NCI-H2171 treated with DMSO at 0.1 percent for 48 hours (cell line): ENCODE results near the gene RAB40C.

Experiments used
- DNase-seq: peaks from one replicate; lab custom pipeline; 2025; lab: John Stamatoyannopoulos, UW

The RAB40C gene

DNA sequence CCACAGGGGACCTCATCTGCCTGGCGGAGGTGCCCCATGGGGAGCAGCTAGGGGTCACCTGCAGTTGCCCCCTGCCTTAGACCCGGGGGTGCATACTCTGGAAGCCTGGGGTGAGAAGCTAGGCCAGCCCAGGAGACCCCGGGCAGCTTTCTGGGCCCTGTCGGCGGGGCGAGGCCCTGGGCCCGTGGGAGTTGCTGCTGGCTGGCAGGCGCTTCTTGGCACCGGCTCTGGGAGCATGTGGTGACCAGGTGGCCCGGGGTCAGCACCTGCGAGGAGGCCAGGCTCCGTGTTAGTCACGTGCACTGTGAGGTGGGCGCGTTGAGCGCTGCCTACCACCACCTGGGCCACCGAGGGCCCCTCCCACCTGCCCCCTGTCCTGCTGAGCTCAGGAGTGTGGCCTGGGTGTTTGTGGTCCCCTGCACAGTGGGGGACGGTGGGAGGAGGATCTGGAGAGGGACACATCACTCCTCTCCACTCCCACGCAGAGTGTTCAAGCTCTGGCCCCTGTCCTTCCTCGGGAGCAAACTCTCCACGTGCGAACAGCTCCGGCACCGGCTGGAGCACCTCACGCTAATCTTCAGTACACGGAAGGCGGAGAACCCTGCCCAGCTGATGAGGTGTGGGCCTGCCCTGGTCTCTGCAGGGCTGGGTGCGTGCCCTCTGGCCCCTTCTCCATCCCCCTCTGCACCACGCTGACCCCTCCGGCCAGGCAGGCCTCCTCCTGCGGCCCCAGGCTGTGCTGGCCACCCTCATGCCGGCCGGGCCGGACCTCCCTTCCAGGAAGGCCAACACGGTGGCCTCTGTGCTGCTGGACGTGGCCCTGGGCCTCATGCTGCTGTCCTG, 14.3 kb upstream of the RAB40C start:
- DNase-seq: no peak

DNA sequence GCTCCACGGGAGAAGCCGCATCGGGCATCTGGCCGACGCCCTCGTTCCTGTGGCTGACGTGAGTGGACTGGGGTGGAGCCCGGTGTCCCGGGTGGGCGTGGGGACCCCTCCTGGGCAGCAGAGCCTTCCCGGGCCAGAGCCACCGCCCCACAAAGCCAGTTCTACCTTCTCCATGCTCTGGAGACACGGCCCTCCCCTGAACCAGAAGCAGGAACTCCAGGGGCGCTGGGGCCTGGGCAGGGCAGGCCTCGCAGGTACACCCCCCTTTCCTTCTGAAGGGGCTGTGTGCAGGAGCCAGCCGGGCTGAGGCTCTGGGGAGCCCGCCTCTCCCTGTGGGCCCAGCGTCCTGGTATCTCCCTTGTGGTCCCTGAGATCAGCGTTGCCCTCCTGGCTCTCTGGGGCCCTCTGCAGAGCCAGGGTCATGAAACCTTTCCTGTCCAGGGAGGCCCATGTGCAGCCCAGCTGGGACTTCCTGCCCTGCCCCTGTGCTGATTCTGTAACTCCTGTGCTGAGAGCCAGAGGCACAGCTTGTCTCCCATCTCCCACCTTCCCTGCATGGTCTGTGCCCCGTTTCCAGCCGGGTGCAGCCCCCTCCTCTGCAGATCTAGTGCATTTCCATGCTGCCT, 13.6 kb upstream of the RAB40C start:
- DNase-seq: no peak

DNA sequence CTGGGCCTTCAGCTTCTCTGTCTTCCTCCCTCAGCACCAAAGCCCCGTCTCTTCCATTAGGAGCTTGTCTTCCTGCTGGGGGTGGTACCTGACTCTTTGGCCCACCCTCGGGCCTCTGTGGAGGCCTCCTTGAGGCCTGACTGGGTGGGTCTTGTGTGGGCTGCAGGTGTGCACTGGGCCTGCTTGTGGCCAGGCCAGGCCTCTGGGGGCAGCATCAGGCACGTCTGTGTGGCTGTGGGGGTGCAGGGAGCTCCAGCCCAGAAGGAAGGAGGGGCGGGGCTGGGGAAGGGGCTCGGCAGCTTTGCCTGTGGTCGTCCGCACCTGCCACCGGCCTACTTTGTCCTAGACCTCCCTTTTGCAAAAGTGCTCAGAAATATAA, 13.1 kb upstream of the RAB40C start:
- no peak for DNase-seq

DNA sequence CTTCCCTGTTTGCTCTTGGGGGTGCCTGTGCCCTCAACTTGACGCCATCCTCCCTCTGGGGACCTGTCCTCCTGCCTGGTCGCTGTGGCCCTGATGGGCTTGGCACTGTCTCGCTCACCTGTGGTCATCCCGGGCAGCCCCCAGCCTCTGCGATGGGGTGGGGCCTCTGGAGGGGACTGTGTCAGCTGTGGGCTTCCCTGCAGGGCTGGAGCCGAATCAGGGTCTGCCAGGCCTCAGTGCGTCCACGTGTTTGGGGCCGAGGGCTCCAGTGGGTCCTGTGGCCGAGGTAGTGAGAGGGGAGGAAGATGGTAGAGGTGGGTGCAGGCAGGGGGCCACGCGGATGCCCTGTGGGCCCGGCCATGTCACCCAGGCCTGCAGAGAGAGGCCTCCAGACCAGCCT, 12.1 kb upstream of the RAB40C start:
- DNase-seq: no peak

DNA sequence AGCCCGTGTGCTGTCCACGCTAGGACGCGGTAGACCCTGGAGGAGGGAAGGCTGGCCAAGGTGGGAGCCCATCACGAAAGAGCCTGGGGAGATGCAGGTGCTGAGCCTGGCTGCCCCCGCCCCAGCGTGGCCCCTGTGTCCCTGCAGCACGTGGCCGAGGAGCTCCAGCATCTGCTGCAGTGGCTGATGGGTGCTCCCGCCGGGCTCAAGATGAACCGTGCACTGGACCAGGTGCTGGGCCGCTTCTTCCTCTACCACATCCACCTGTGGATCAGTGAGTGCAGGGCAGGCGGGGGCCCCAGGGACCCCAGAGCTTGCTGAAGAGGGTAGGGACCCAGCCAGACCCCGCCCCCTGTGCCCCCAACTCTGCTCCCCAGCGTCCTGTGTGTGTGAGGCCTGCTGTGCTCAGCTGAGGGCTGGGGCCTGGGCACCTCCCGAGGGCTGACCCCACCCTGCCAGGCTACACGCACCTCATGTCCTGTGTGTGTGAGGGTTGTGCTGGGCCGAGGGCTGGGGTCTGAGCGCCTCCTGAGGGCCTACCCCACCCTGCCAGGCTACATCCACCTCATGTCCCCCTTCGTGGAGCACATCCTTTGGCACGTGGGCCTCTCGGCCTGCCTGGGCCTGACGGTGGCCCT, 11.5 kb upstream of the RAB40C start:
- no peak for DNase-seq

DNA sequence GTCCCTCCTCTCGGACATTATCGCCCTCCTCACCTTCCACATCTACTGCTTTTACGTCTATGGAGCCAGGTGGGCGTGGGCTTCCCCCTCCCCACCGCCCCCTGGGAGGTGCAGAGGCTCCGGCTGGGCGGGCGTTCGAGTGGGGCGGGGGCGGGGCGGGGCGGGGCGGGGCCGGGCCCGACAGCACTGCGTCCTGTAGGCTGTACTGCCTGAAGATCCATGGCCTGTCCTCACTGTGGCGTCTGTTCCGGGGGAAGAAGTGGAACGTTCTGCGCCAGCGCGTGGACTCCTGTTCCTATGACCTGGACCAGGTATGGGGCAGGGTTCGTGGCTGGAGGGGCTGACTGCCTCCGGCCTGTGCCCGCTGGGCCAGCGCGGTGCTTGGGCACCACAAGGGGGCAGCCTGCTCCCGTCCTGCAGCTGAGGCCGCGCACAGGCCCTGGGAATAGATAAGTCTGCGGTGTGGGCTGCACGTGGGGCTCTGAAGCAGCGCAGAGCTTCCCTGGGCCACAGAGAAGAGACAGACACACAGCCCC, 10.9 kb upstream of the RAB40C start:
- no peak for DNase-seq

DNA sequence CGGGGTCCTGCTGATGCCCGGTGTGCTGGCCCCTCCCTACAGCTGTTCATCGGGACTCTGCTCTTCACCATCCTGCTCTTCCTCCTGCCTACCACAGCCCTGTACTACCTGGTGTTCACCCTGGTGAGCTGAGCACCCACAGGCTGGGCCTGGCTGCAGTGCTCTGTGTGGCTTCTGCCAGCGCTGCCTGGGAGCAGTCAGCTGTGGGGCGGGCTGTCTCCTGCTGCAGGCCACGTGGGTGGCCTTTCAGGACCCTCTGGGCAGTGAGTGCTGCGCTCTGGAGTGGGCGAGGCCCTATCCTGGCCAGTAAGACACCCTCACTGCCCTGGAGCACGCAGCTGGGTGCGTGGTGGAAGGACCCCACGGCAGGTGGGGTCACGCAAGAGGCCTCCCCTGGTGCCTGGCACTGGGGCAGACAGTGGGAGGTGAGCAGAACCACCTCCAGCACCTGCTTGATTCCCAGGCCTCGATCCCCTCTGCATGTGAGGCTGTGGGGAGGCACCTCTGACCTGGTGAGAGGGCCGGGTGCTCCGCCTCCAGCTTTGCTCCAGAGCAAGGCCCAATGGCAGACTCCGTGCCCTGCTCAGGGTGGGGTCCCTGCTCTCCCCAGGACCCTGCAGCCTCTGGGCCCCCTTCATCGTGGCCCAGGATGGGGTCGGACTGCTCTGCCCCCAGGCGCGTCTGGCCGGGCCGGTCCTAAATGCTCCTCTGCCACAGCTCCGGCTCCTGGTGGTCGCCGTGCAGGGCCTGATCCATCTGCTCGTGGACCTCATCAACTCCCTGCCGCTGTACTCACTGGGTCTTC, 9.5 kb upstream of the RAB40C start:
- DNase-seq: no peak

DNA sequence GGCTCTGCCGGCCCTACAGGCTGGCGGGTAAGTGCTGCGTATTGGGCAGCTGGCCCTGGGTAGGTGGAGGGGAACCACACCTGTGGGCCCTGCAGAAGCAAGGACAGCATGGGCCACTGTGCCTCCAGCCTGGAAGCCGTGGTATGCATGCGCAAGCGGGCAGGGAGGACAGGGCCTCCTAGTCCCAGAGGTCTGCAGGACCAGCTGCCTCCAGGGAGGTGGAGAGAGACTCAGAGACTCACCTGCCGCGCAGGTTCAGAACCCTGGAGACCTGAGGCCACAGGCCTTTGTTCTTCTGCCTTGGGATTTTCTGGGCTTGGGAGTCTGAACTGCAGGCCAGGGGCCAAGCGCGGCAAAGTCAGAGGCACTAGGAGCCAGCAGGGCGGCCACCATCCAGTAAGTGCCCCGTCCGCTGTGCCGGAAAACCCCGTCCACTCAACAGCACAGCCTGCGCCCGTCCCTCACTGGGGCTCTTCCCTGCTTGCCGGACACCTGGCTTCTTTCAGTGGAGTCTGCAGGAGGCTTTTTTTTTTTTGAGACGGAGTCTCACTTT, 8.8 kb upstream of the RAB40C start:
- DNase-seq: no peak

DNA sequence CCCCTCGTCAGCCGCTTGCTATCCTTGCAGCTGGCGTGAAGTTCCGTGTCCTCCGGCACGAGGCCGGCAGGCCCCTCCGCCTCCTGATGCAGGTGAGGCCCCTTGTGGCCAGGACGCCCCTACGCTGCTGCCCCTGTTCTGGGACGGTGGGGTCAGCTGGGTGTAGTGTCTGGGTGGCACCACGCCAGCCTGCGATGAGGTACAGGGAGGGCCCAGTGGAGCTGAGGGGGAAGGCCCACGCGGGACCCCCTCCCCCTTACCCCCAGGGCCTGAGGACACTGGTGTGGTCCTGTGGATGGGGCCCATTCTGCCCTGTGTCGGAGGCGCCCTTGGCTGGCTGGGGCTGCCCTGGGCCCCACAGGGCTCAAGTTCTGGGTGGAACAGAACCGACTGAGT, 7.7 kb upstream of the RAB40C start:
- no peak for DNase-seq

DNA sequence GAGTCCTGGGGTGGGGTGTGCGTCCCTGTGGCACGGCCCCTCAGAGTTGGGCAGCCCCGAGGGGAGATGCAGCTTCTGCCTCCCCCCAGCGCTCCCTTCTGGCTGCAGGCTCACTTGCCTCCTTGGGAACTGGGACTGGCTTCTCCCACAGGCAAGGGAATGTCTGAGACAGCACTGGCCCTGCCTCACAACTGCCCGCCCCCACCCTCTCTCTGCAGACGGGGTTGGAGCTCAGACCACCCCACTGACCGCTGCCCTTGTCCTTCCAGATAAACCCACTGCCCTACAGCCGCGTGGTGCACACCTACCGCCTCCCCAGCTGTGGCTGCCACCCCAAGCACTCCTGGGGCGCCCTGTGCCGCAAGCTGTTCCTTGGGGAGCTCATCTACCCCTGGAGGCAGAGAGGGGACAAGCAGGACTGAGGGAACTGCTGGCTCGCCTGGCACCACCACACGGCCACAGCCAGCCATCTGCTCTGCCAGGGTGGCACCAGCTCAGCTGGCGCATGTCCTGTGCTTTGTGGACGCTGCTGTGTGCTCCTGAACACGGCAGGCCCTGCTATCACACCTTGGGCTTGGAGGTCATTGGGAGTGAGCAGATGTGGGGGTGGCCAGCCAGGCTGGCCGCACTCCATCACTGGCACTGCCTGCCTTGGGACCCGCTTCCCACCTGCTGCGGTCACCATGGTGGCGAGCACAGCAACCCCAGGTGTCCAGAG, 7.1 kb upstream of the RAB40C start:
- peak; percentile 17 for DNase-seq

DNA sequence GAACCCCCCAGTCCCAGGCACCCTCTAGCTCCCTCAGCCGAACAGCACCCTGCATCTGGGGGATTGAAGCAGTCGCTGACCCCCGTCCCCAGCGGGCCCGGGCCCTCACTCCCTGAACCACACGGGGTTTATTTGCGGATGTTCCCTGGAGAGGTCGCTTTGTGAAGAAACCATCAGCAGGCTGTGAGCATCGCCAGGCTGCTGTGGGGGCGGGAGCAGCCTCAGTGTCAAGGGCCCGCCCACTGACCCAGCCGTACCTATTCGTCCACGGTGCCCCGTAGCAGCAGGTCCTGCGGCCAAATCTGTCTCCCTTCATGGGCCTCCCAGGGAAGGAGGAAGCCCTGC, 6.4 kb upstream of the RAB40C start:
- DNase-seq: peak; percentile 63

DNA sequence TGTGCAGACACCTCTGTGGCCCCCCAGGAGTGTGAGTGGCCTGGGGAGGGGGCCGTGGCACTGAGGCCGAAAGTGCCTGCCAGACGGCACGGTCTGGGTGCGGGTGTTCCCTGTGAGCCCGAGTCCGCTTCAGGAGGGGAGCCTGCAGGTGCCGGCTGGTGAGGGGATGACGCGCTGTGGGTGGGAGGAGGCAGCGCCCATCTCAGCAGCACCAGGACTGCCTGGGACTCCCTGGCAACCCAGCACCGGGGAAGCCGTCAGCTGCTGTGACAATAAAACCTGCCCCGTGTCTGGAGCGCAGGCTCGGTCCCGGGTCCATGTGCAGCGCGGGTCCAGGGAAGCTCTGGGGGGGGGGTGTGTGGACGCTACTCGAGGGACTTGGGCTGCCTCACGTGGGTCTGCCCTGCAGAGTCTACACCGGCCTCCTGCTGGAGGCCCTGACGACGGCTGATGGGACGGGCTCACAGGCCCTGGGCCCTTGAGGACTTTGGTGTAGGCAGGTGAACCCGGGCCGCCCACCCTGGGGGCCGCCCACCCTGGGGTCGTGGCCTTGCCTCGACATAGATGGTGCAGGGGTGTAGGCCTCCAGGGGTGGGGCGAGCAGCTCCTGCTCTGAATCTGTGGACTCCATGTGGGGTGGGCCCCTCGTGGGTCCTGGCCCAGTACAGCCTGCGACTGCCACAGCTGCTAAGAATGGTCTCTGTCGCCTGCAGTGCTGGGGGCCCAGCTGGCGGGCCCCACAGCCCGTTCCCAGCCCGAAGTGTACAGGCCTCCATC, 5.9 kb upstream of the RAB40C start:
- peak; percentile 74 for DNase-seq

DNA sequence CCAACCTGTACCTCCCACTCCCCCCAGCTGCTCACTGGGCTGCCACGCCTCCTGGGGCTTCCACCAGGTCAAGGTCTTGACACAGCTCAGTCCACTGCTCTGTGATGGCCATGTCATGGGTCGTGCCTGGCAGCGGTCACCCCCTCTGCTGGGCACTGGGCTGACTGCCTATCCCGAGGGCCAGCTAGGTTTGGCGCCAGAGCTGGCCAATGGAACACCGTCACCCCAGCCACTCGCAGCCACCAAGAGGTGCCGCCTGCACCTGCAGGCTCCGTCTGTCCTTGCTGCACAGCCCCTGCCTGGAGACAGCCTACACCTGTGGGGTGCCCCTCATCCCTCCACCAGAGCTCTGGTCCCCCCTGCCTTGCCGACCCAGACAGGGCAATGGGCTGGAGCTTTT, 4.5 kb upstream of the RAB40C start:
- DNase-seq: peak; percentile 57

DNA sequence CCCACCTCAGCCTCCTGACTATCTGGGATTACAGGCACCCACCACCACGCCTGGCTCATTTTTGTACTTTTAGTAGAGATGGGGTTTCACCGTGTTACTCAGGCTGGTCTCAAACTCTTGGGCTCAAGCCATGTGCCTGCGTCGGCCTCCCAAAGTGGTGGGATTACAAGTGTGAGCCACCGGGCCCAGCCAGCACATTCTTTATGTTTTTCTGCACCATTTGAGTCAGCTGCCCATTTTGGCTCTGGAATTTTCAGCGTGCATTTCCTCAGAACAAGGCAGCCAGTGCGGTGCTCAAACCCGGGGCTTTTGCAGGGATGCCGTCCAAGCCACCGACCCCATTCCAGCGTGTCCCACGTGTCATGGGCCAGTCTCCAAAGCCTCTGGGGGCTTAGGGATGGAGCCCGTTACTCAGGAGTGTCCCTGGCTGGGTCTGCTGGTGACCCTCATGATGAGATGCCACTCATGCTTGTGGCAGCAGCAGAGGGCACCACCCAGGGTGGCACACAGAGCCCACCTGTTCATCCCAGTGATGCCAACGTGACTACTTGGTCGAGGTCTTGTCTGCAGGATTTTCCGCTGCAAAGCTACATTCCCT, 3.7 kb upstream of the RAB40C start:
- DNase-seq: no peak

DNA sequence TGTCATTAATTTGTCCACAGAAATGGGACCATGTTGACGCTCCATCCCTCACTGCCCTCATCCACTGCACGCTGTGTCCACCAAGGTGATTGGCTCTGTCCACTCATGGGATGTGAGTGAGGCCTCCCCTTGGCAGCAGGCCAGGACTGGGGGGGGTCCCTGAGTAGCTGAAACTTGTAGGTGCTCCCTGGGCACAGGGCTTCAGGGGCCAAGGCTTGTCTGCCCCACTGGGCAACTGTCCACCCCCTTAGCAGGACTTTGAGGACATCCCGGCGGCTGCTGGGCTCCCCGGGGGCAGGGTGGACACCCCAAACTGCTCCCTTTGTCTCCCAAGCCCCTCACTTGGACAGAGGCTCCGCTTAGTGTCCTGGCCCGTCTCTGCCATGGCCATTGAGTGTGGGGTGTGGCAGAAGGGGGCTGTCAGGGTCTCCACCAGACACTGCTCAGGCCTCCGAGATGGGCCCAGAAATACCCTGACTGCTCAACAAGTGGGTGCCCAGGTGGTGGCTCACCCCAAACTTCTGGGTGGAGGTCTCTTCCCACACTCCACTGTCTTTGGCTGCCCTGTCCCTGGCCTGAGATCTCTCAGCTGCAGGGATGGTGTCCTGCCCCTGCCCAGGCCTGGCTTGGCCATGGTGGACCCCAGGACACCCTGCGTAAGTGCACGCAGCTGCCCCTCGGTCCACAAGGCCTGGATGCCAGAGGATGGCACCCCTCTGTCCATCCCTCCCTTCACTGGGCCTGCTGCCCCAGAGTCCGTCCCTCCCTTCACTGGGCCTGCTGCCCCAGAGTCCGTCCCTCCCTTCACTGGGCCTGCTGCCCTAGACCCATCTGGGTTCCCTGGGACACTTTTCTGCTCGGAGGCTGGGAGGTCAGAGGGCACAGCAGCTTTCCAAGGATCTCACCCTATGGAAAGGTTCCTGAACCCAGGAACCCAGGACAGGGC, 2.9 kb upstream of the RAB40C start:
- DNase-seq: no peak

DNA sequence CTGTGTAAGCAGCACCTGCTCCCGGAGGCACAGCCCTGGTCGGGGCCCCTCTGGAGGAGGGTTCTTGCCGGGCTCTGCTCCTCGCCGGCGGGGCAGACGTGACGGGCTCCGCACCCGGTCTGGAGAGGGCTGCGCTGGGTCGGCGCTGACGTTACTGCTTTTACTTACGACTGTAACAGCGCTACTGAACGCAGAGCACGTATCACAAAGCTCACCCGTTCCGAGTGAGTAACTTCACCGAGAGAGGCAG, 1.3 kb upstream of the RAB40C start:
- DNase-seq: peak; percentile 35

DNA sequence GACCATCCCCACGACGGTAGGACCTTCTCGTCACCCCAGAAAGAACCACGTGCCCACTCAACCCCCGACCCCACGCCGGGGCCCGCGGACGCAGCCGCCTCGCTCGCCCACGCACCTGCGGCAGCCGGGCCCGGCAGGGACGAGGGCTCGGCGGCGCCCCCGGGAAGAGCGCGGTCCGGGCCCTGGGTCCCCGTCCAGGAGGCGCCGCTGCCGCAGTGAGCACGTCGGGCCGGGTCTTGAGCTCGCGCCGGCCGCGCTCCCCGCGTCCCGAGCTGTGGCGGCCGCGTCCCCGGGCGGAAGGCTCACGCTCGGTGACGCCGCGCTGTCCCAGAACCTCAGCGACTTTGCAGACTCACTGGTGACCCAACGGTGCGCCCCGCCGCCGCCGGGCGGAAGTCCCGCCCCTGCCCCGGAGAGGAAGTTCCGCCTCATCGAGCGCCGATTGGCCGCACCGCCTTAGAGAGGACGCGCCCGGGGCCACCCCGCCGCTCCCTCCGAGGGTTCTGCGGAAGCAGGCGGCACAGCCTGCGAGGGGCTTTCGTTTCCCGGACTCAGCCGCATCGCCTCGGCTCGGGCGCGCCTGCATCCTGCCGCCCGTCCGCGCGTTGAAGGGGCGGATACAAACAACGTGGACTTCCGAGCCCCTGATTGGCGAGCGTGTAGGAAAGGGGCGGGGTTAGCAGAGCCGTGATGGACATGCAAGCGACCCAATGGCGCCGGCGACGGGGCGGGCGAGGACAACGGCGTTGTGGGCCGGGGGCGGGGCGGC, 793 bp upstream of the RAB40C start:
- DNase-seq: peak; percentile 93

DNA sequence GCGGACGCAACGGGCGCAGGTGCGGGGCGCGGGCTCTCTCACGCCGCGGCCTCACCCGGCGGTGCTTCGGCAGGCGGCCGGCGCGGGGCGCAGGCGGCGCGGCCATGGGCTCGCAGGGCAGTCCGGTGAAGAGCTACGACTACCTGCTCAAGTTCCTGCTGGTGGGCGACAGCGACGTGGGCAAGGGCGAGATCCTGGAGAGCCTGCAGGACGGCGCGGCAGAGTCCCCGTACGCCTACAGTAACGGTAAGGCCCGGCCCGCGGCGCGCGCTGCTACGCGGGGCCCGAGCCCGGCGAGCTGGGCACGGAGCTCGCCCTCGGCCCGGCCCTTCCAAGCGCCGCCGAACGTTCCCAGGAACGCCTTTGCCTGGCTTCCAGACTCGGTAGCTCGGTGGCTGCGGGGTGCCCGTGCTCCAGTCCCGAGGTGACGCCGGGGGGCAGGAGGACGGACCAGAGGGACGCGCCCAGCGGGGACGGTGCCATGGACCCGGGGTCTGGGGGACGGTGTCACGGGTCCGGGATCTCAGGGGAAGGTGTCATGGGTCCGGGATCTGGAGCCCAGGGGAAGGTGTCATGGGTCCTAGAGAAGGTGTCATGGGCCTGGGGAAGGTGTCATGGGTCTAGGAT, 435 bp downstream of the RAB40C start:
- DNase-seq: no peak
